Dendritic cell treated with granulocyte-macrophage colony-stimulating factor and Interleukin-4, amounts not matched to agents 40 ng/mL and 50 ng/mL, for 4 days (primary cell): ENCODE data around the gene LILRB3.
"Not testable (repeated sequence)": the region's sequence is repeated elsewhere in the genome, so short reads cannot be mapped to it uniquely, and the experiment has no call there.

ENCODE experiments used
- H3K27ac Mint-ChIP-seq: one replicate; pipeline ENCODE4 v1.8.0; 2022; ENCODE audit warnings: mild to moderate bottlenecking, mixed read lengths
- H3K27me3 Mint-ChIP-seq: one replicate; pipeline ENCODE4 v1.8.0; 2022; ENCODE audit warnings: mild to moderate bottlenecking, mixed read lengths
- H3K36me3 Mint-ChIP-seq: one replicate; pipeline ENCODE4 v1.8.0; 2022; ENCODE audit warnings: low read depth, mixed read lengths
- H3K4me1 Mint-ChIP-seq: one replicate; pipeline ENCODE4 v1.8.0; 2022; ENCODE audit warnings: low read depth, mixed read lengths
- H3K4me3 Mint-ChIP-seq: one replicate; pipeline ENCODE4 v1.8.0; 2022; ENCODE audit warnings: mild to moderate bottlenecking, moderate library complexity, mixed read lengths
- H3K9me3 Mint-ChIP-seq: one replicate; pipeline ENCODE4 v1.8.0; 2022; ENCODE audit warnings: mixed read lengths
- intact Hi-C: fragments of 100-400 bp; cut with micrococcal nuclease; formaldehyde crosslinking; loops from one replicate; pipeline ENCODE4 v1.15.0; 2022

LILRB3 gene

DNA sequence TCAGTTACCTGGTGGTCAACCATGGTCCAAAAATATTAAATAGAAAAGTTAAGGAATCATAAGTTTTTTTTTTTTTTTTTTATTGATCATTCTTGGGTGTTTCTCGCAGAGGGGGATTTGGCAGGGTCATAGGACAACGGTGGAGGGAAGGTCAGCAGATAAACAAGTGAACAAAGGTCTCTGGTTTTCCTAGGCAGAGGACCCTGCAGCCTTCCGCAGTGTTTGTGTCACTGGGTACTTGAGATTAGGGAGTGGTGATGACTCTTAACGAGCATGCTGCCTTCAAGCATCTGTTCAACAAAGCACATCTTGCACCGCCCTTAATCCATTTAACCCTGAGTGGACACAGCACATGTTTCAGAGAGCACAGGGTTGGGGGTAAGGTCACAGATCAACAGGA, 8.6 kb downstream of the LILRB3 start:
- H3K4me3 Mint-ChIP-seq, H3K27ac Mint-ChIP-seq, H3K9me3 Mint-ChIP-seq, intact Hi-C loops, H3K27me3 Mint-ChIP-seq: not testable (repeated sequence)
- peaks cover 62% of the 10 kb centered on the region for H3K4me1 Mint-ChIP-seq
- H3K36me3 Mint-ChIP-seq, result peaks cover 53% of the 10 kb centered on the region

DNA sequence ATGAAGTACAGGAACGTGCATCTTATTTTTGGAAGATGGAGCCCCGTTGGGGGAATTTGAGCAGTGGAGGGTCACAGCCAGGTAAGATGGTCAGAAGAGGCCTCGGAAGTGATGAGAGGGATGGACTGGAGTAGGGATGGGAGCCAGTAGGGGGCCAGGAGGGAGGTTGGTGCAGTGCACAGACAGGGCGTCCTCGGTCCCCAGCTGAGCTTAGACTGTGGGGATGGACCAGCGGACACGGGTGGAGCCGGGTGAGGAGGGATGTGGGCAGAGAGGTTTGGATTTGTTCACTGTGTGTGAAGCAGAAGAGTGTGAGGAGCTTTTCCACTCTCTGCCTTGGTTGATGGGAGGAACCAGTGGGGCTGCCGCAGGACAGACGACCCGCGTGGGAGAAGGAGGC, 11.6 kb downstream of the LILRB3 start:
- Mint-ChIP-seq H3K27ac (peak overlapping the region; percentile 94), H3K4me3 (peak overlapping the region; percentile 18), H3K27me3 (no peaks in the 10 kb centered on the region), H3K36me3 (peaks cover 49% of the 10 kb centered on the region), H3K9me3 (no peaks in the 10 kb centered on the region), H3K4me1 (peaks cover 67% of the 10 kb centered on the region)
- intact Hi-C loops, result no loop called here

DNA sequence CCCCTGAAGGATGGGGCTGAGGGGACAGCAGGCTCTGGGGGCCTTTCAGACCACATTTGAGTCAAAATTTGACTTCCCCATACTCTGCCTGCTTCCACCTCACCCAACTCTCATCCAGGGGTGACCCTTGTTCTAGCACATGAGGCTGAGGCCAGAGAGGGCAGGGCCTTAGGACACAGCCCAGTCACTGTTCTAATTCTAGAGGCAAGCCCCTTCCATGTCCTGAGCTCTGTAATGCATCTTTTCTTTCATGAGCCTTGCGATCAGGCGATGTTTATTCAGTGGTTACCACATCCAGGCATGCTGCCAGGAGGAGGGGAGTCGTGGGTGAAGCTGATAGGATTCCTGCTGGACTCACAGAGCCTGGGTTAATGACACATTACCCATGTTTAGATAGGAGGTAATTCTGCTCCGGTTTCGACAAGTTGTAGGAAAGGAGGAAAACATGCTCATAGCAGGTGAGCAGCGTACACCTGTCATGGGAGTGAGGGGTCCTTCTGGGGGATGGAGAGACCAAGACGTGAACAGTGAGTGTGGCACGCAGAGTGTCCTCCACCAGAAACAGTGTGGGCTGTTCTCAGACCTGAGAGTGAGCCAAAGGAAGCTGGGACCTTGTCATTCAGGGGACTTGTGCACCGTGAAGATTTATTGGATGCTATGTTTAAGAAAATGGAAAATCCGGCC, 12.9 kb downstream of the LILRB3 start:
- Mint-ChIP-seq H3K27me3 (no peaks in the 10 kb centered on the region), H3K9me3 (no peaks in the 10 kb centered on the region), H3K27ac (peak overlapping the region; percentile 94), H3K4me1 (peaks cover 80% of the 10 kb centered on the region), H3K4me3 (peak overlapping the region; percentile 61), H3K36me3 (peaks cover 55% of the 10 kb centered on the region)
- intact Hi-C loops, result loop anchor here (2.0 to 10.0 kb wide), 4 partner anchors 13 to 175 kb away; partner anchors contain the start of gene LILRB3

DNA sequence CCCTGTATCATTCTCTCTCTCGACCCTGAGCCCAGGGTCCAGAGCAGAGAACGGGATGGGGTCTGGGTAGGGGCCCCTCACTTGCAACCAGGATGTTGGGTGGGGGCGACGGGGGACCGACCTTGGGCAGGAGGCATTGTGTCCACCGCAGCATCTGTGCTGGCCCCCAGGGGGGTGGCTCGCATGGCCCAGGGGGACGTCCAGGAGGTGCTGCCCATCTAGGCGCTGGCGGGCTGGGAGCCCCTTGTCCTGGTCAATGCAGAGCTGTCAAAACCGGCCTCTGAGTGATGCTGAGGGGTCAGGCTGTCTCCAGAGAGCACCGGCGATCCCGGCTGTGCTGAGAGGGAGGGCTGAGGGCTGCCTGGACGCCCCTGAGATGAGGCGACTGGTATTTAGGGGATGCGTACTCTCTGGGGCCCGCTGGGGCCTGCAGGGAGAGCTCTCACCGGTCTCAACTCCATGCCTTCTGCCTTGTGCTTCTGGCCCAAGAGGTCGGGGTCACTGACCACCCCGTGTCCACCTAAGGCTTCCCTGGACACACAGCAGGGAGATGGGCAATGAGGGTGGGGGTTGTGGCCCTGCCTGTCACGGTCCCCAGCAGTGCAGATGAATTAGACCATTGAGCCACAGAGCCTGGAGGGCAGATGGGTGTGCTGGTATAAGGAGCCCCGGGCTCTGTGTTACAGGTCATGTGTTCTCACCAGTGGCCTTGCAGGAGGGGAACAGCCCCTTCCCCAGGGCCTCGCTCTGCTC, 13.6 kb downstream of the LILRB3 start:
- intact Hi-C loops, result loop anchor here (2.0 to 10.0 kb wide), 4 partner anchors 14 to 176 kb away; partner anchors contain the start of gene LILRB3
- H3K9me3 Mint-ChIP-seq, result no peaks in the 10 kb centered on the region
- H3K27me3 Mint-ChIP-seq, result no peaks in the 10 kb centered on the region
- H3K4me1 Mint-ChIP-seq, result peaks cover 87% of the 10 kb centered on the region
- H3K27ac Mint-ChIP-seq, result peak overlapping the region; percentile 94
- no peak overlapping the region for H3K4me3 Mint-ChIP-seq
- peaks cover 62% of the 10 kb centered on the region for H3K36me3 Mint-ChIP-seq

DNA sequence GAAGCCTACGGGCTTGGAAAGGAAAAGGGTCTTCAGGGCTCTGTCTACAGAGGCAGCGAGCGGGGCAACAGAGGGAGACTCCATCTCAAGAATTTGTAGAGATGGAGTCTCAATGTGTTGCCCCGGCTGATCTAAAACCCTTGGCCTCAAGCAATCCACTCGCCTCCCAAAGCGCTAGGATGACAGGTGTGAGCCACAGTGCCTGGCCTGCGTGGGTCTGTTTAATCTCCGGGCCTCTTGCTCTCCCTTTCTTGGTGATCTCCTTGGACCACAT, 14.1 kb downstream of the LILRB3 start:
- Mint-ChIP-seq H3K4me3 (peak overlapping the region; percentile 60), H3K9me3 (no peaks in the 10 kb centered on the region)

DNA sequence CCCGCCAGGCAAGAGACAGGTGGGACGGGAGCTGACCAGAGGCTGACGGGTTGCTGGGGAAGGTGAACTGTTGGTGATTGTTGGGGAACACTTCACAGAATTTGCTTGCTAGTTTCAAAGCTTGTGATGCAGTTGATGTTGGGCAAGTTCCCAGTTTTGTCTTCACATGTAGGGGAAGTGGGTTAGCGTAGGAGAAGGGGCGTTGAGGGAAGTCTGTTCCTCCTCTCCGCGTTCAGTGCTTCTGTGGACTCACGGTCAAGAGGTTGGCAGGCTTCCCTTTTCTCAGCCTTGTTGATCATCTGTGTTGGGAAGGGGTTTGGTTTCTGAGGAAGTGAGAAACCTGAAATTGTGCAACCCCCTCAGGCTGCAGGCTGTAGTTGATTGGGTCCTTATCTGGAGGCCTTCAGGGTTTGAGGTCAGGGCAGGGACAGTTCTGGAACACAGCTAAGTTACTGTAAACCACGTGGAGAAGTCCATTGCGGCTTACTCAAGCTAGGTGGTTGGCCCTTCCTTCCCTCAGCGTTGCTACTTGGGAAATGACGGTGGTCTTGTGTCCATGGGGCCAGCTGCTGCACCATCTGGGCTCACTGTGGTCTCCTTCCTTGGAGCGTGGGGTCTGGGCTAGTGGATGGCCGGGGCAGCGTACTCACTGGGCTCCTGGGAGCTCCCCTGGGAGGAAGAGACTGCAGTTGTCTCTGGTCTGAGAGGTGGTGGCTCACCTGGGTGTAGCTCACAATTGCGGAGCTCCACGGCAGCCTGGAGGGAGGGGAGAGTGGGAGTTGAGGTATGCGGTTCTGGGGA, 14.6 kb downstream of the LILRB3 start:
- Mint-ChIP-seq H3K36me3 (peaks cover 73% of the 10 kb centered on the region), H3K4me3 (peak overlapping the region; percentile 74), H3K27me3 (no peaks in the 10 kb centered on the region), H3K9me3 (no peaks in the 10 kb centered on the region), H3K4me1 (peaks cover 97% of the 10 kb centered on the region), H3K27ac (peak overlapping the region; percentile 94)
- intact Hi-C loops, result loop anchor here (2.0 to 10.0 kb wide), 4 partner anchors 15 to 177 kb away; partner anchors contain the start of gene LILRB3

More for the DNA sequence above, 14.1 kb downstream of the LILRB3 start:
- Mint-ChIP-seq H3K27me3 (no peaks in the 10 kb centered on the region), H3K27ac (peak overlapping the region; percentile 94), H3K36me3 (peaks cover 67% of the 10 kb centered on the region), H3K4me1 (peaks cover 93% of the 10 kb centered on the region)
- intact Hi-C loops, result loop anchor here (2.0 to 10.0 kb wide), 4 partner anchors 14 to 176 kb away; partner anchors contain the start of gene LILRB3

DNA sequence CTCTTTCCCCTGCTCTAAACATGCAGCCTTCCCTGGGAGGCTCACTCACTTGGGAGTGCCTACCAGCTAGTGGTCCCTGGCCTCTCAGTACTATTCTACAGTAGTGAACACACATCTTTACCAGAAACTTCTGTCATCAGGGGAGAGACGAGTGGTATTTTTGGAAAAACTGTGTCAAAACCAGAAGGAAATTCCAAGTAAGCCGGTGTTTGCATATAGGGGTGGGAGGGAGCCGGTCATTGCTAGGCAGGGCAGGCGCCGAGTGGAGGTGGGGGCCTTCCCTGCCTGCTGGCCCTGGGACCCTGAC, 15.2 kb downstream of the LILRB3 start:
- H3K36me3 Mint-ChIP-seq, result peaks cover 78% of the 10 kb centered on the region
- peaks cover 97% of the 10 kb centered on the region for H3K4me1 Mint-ChIP-seq
- no peaks in the 10 kb centered on the region for H3K9me3 Mint-ChIP-seq
- H3K4me3 Mint-ChIP-seq, result peak overlapping the region; percentile 74
- peak overlapping the region; percentile 94 for H3K27ac Mint-ChIP-seq
- intact Hi-C loops, result loop anchor here (5.0 to 10.0 kb wide), 3 partner anchors 40 to 177 kb away; no protein-coding TSS in a partner anchor
- H3K27me3 Mint-ChIP-seq, result no peaks in the 10 kb centered on the region

DNA sequence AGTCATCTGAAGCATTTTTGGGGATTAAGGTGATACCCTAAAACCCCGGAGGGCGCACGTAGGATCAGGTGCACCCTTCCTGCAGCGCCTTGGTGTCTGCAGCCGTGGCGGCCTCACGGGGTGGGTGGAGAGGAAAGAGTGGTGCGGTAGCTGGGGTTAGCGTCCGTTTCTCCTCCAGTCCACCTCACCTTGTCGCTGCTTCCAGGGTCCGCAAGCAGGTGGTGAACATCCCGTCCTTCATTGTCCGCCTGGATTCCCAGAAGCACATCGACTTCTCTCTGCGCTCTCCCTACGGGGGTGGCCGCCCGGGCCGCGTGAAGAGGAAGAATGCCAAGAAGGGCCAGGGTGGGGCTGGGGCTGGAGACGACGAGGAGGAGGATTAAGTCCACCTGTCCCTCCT, 15.6 kb downstream of the LILRB3 start:
- H3K4me1 Mint-ChIP-seq, result peaks cover 99% of the 10 kb centered on the region
- H3K36me3 Mint-ChIP-seq, result peaks cover 82% of the 10 kb centered on the region
- not testable (repeated sequence) for H3K9me3 Mint-ChIP-seq, H3K27me3 Mint-ChIP-seq
- intact Hi-C loops, result loop anchor here (5.0 to 10.0 kb wide), 3 partner anchors 40 to 178 kb away; no protein-coding TSS in a partner anchor
- peak overlapping the region; percentile 94 for H3K27ac Mint-ChIP-seq
- H3K4me3 Mint-ChIP-seq, result peak overlapping the region; percentile 74

DNA sequence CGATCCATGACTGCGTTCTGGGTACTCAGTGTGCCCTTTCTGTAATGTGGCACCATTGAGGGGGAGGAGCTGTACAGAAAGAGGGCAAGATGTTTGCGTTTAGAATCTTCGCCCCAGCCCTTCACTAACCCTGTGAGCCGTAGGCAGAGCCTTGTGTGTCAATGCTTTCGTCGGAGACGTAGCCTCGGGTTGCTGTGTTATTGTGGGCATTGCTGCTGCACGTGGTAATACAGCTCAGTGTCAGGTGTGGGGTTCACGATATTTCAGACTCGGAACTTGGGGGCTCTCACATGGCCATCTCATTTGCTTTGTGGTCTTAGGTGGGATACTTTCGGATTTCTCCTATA, 16.0 kb downstream of the LILRB3 start:
- intact Hi-C loops, result loop anchor here (5.0 to 10.0 kb wide), 3 partner anchors 40 to 178 kb away; no protein-coding TSS in a partner anchor
- H3K4me1 Mint-ChIP-seq, result peaks cover 99% of the 10 kb centered on the region
- no peaks in the 10 kb centered on the region for H3K9me3 Mint-ChIP-seq
- H3K27ac Mint-ChIP-seq, result peak overlapping the region; percentile 94
- peaks cover 86% of the 10 kb centered on the region for H3K36me3 Mint-ChIP-seq
- peak overlapping the region; percentile 74 for H3K4me3 Mint-ChIP-seq
- no peaks in the 10 kb centered on the region for H3K27me3 Mint-ChIP-seq

DNA sequence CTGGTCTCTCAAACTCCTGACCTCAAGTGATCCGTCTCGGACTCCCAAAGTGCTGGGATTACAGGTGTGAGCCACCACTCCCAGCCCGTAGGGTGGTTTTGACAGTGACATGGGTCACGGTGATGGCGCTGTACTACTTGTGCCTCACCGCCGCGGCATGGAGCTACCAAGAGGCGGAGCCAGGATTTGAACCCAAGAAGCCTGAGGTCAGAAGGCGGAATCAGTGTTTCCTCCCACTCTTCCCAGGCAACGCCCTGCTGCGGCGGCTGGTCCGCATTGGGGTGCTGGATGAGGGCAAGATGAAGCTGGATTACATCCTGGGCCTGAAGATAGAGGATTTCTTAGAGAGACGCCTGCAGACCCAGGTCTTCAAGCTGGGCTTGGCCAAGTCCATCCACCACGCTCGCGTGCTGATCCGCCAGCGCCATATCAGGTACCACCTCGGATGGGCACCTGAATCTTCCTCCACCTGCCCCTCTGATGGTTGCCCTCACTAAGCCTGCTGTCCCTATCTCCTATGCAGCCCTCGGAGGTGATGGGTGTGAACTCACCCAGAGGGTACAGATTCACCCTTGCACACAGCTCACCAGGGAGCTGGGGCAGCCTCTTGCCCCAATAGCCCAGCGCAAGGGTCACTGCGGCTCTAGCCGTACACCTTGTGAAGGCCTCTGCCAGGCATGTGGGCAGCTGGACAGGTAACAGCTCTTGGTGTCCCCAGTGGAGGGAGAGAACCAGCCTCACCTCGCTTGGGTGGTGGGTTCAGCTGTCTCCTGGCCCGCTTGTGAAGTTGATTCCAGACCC, 16.6 kb downstream of the LILRB3 start:
- Mint-ChIP-seq H3K36me3 (peaks cover 90% of the 10 kb centered on the region), H3K27ac (peak overlapping the region; percentile 94), H3K27me3 (no peaks in the 10 kb centered on the region), H3K9me3 (no peaks in the 10 kb centered on the region), H3K4me1 (peaks cover 98% of the 10 kb centered on the region), H3K4me3 (peak overlapping the region; percentile 74)
- intact Hi-C loops, result loop anchor here (5.0 to 10.0 kb wide), 3 partner anchors 41 to 179 kb away; no protein-coding TSS in a partner anchor

DNA sequence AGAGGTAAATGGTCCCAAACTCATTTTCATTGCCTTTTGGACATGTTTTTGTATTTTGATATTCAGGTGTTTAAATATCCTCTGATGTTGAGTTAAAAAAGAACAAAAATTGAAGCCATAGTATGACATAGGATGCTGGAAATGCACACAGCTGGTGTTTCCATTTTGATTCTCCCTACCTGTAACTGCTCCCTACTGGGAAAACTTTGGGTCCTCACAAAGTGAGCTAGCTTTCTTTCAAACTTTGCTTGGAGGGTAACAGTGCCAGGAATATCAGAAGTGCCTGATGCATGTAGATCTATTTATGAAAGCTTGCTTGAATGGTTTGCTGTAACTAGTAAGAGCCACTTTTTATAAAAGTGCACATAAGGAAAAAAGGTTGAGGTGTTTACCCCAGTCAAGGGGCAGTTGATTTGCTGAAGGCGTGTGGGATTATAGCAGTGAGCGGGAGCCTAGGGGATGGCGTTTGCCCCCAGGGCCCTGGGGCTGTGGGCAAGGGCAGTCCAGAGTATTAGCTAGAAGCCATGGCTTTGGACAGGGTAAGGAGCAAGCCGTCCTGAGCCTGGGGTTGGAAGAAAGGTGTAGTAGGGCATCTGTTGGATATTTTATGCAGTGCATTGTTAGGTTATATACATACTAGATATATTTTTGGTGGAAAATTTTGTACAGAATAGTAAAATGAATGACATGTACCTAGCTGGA, 17.9 kb downstream of the LILRB3 start:
- H3K36me3 Mint-ChIP-seq, result peaks cover 89% of the 10 kb centered on the region
- peak overlapping the region; percentile 94 for H3K27ac Mint-ChIP-seq
- intact Hi-C loops, result loop anchor here (5.0 to 10.0 kb wide), 3 partner anchors 42 to 180 kb away; no protein-coding TSS in a partner anchor

DNA sequence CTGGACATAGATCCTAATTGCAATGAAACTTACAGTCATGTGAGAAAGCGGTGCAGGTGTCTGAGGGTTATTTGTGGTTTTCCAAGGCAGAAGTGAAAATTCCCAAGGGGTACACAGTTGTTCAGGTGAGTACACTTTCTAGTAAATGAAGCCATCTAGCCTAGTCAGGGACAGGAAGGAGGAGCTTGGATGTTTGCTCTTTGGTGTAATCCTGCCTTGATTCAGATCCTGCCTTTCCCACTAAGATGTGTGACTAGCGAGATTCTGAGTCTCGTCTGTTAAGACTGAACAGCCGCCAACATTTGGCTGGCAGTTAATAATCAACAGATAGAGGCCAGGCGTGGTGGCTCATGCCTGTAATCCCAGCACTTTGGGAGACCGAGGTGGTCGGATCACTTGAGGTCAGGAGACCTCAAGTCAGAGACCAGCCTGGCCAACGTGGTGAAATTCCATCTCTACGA, 19.6 kb downstream of the LILRB3 start:
- H3K4me3 Mint-ChIP-seq, result peak overlapping the region; percentile 66
- peaks cover 77% of the 10 kb centered on the region for H3K36me3 Mint-ChIP-seq
- H3K9me3 Mint-ChIP-seq, result no peaks in the 10 kb centered on the region
- intact Hi-C loops, result loop anchor here (10.0 kb wide), 1 partner anchor 182 kb away; no protein-coding TSS in a partner anchor
- H3K27ac Mint-ChIP-seq, result peak overlapping the region; percentile 94
- peaks cover 76% of the 10 kb centered on the region for H3K4me1 Mint-ChIP-seq
- no peaks in the 10 kb centered on the region for H3K27me3 Mint-ChIP-seq

More for the DNA sequence above, 17.9 kb downstream of the LILRB3 start:
- Mint-ChIP-seq H3K9me3 (no peaks in the 10 kb centered on the region), H3K27me3 (no peaks in the 10 kb centered on the region), H3K4me1 (peaks cover 85% of the 10 kb centered on the region), H3K4me3 (peak overlapping the region; percentile 67)
